A549 (cell line): ENCODE data around the gene AKAP8L. TPM values are rescaled to one million over a fixed set of nuclear protein-coding genes. Genes with fewer than 3 reads are reported as not detected.

Experiments
- ATAC-seq, 2 experiments: fragments of 200-7000 bp in 1 of 2; fragments of >200 bp in 1 of 2; cut with Nextera tagmentation in 1 of 2; cut with Tn5 transposase in 1 of 2; 3 replicates each; pipeline versions ENCODE4 v1.8.0 to v1.9.1; 2018 to 2020; ENCODE audit warnings: mild to moderate bottlenecking in 1 of 2, moderate library complexity in 1 of 2
- CTCF ChIA-PET: fragments of 300-600 bp; sonication (Branson Sonifier 250); formaldehyde crosslinking; extraction: SDS; loops from one replicate; lab custom pipeline; 2021; ENCODE audit warnings: antibody characterized with exemption, inconsistent platforms; lab: Yijun Ruan, JAX
- POLR2A ChIA-PET: fragments of 350-600 bp; formaldehyde crosslinking; extraction: SDS; loops from one replicate; lab custom pipeline; 2021; ENCODE audit warnings: antibody characterized with exemption, inconsistent platforms; lab: Yijun Ruan, JAX
- DNase-seq, 2 experiments: peaks; one replicate each; pipeline versions ENCODE4 v3.0.0 to v3.0.0-alpha.2; 2011 to 2016; ENCODE audit warnings: low read depth in 1 of 2, low spot score in 1 of 2
- FAIRE-seq: peaks from 2 replicates; lab custom pipeline; 2011; peaks lifted over from hg19 to GRCh38; lab: Jason Lieb, UNC
- H3K27ac ChIP-seq, 2 experiments: fragments of >200 bp; sonication (Bioruptor Twin); formaldehyde crosslinking; 3 replicates each; pipeline ENCODE4 v1.5.1; 2016 to 2017
- H3K4me1 ChIP-seq: fragments of >200 bp; sonication (Bioruptor Twin); formaldehyde crosslinking; 3 replicates; pipeline ENCODE4 v1.6.1; 2016
- H3K4me2 ChIP-seq: fragments of >200 bp; sonication (Bioruptor Twin); formaldehyde crosslinking; 3 replicates; pipeline ENCODE4 v1.6.1; 2016
- H3K4me3 ChIP-seq: fragments of >200 bp; sonication (Bioruptor Twin); formaldehyde crosslinking; 3 replicates; pipeline ENCODE4 v1.5.1; 2016
- H3K9me3 ChIP-seq: fragments of >200 bp; sonication (Bioruptor Twin); formaldehyde crosslinking; 3 replicates; pipeline ENCODE4 v1.6.1; 2016
- ATOH8 ChIP-seq: fragments of 250-450 bp; sonication (Bioruptor Pico); IDR thresholded peaks from 2 replicates; pipeline ENCODE4 v1.5.0; 2020; ENCODE audit warnings: low read depth, mild to moderate bottlenecking, moderate library complexity
- BCL3 ChIP-seq: fragments of >200 bp; sonication (Bioruptor Twin); formaldehyde crosslinking; IDR thresholded peaks from 3 replicates; pipeline ENCODE4 v1.6.1; 2016
- CBX2 ChIP-seq: fragments of 200-600 bp; sonication (generic); IDR thresholded peaks from 2 replicates; pipeline ENCODE4 v1.6.1; 2016; ENCODE audit warnings: low read depth, mild to moderate bottlenecking, borderline replicate concordance
- EHF ChIP-seq: fragments of 250-450 bp; sonication (Bioruptor Pico); IDR thresholded peaks from 2 replicates; pipeline ENCODE4 v1.5.0; 2020; ENCODE audit warnings: mild to moderate bottlenecking
- EHMT2 ChIP-seq: fragments of 200-600 bp; sonication (generic); IDR thresholded peaks from 2 replicates; pipeline ENCODE4 v1.6.1; 2016; ENCODE audit warnings: antibody characterized with exemption, low read depth, mild to moderate bottlenecking, moderate library complexity
- ELK1 ChIP-seq: fragments of 150-350 bp; IDR thresholded peaks from 2 replicates; pipeline ENCODE4 v1.6.1; 2014; ENCODE audit warnings: low read depth, mild to moderate bottlenecking, low read length
- EP300 ChIP-seq, 2 experiments: fragments of >200 bp; sonication (Bioruptor Twin); formaldehyde crosslinking; IDR thresholded peaks; 2 replicates in 1 of 2; 3 replicates in 1 of 2; pipeline ENCODE4 v1.6.1; 2016 to 2017
- ESRRA ChIP-seq: fragments of 150-350 bp; IDR thresholded peaks from 2 replicates; pipeline ENCODE4 v1.6.1; 2014; ENCODE audit warnings: mild to moderate bottlenecking, low read length, borderline replicate concordance
- FOSL2 ChIP-seq, 2 experiments: fragments of 450-650 bp in 1 of 2; fragments of >200 bp in 1 of 2; sonication (Bioruptor Twin) in 1 of 2; formaldehyde crosslinking; IDR thresholded peaks; 2 replicates each; pipeline versions ENCODE4 v1.5.0 to v1.6.1; 2016 to 2020; ENCODE audit warnings: mild to moderate bottlenecking in 1 of 2, moderate library complexity in 1 of 2
- FOXS1 ChIP-seq: fragments of 250-450 bp; sonication (Bioruptor Pico); IDR thresholded peaks from 2 replicates; pipeline ENCODE4 v1.5.0; 2020; ENCODE audit warnings: mild to moderate bottlenecking, moderate library complexity
- GATA3 ChIP-seq: IDR thresholded peaks from 2 replicates; pipeline ENCODE4 v1.6.1; 2012; ENCODE audit warnings: borderline replicate concordance
- HEYL ChIP-seq: fragments of 250-450 bp; sonication (Bioruptor Pico); IDR thresholded peaks from 2 replicates; pipeline ENCODE4 v1.8.0; 2021; ENCODE audit warnings: mild to moderate bottlenecking, moderate library complexity
- HMGXB4 ChIP-seq: fragments of 250-450 bp; sonication (Bioruptor Pico); IDR thresholded peaks from 2 replicates; pipeline ENCODE4 v1.5.0; 2021; ENCODE audit warnings: mild to moderate bottlenecking, moderate library complexity, borderline replicate concordance
- HOXB13 ChIP-seq: fragments of 250-450 bp; sonication (Bioruptor Pico); IDR thresholded peaks from 2 replicates; pipeline ENCODE4 v1.5.0; 2020; ENCODE audit warnings: low read depth, mild to moderate bottlenecking, moderate library complexity
- HOXB5 ChIP-seq: fragments of 250-450 bp; sonication (Bioruptor Pico); IDR thresholded peaks from 2 replicates; pipeline ENCODE4 v1.5.0; 2020; ENCODE audit warnings: mild to moderate bottlenecking, moderate library complexity
- KDM5A ChIP-seq: fragments of 200-600 bp; sonication (generic); IDR thresholded peaks from 2 replicates; pipeline ENCODE4 v1.6.1; 2016; ENCODE audit warnings: antibody characterized with exemption, mild to moderate bottlenecking
- NPAS2 ChIP-seq: fragments of 250-450 bp; sonication (Bioruptor Pico); IDR thresholded peaks from 2 replicates; pipeline ENCODE4 v1.8.0; 2022; ENCODE audit warnings: mild to moderate bottlenecking, moderate library complexity, borderline replicate concordance
- PBX3 ChIP-seq: IDR thresholded peaks from 2 replicates; pipeline ENCODE4 v1.6.1; 2012
- RNF2 ChIP-seq: fragments of 200-600 bp; sonication (generic); IDR thresholded peaks from 2 replicates; pipeline ENCODE4 v1.6.1; 2016; ENCODE audit warnings: low read depth, mild to moderate bottlenecking, antibody characterized with exemption, moderate library complexity, borderline replicate concordance
- TFCP2L1 ChIP-seq: fragments of 250-450 bp; sonication (Bioruptor Pico); IDR thresholded peaks from 2 replicates; pipeline ENCODE4 v1.5.0; 2021; ENCODE audit warnings: mild to moderate bottlenecking
- TP53 ChIP-seq: fragments of 250-450 bp; sonication (Bioruptor Pico); IDR thresholded peaks from 2 replicates; pipeline ENCODE4 v1.5.0; 2021; ENCODE audit warnings: mild to moderate bottlenecking, moderate library complexity
- USF2 ChIP-seq: fragments of 450-650 bp; IDR thresholded peaks from 2 replicates; pipeline ENCODE4 v1.6.1; 2014; ENCODE audit warnings: antibody characterized with exemption
- ZC3H11A ChIP-seq: fragments of 450-650 bp; IDR thresholded peaks from 2 replicates; pipeline ENCODE4 v1.6.1; 2014; ENCODE audit warnings: antibody characterized with exemption, mild to moderate bottlenecking
- ZNF302 ChIP-seq: fragments of 250-450 bp; sonication (Bioruptor Pico); IDR thresholded peaks from 2 replicates; pipeline ENCODE4 v1.9.0; 2021; ENCODE audit warnings: inconsistent platforms, mild to moderate bottlenecking, moderate library complexity
- WGBS: methylation state at CpG from one replicate; pipeline ENCODE4 v1.1.6; 2017; ENCODE audit errors: missing lambda C conversion rate; 5-methylcytosine and 5-hydroxymethylcytosine counted together
- polyA plus RNA-seq, 4 experiments: library from polyadenylated mRNA; depleted of rRNA in 3 of 4; stranded (reverse); fragments of >200 nt; fragmentation: RNase III in 1 of 4; extraction: RNeasy Plus Mini Kit Qiagen cat#74134 plus additional on column Dnase treatment in 1 of 4; gene quantifications; 2 replicates in 3 of 4; 3 replicates in 1 of 4; pipeline ENCODE4 v1.2.3, GENCODE V29; 2011 to 2017

AKAP8L gene
- polyA plus RNA-seq, 2 of the 4 experiments (the other 2 are of a cell fraction): 28.4 to 42.9 TPM

GRCh38 chr19:15394426-15394825, 24.4 kb downstream of the AKAP8L start:
- DNase-seq (no peak), FAIRE-seq (no peak), ATAC-seq (no peak)
- WGBS: 96% methylated on average over 5 of the region's 5 CpGs
- Histone ChIP-seq H3K9me3 (no peaks in the 10 kb centered on the region), H3K4me3 (no peak overlapping the region), H3K27ac (no peak overlapping the region), H3K4me2 (no peak overlapping the region), H3K4me1 (peaks cover 8% of the 10 kb centered on the region; the same call in 1 of the 3 replicates)
- TF ChIP-seq RNF2: no peak
- TF ChIP-seq KDM5A: no peak
- no peak for TF ChIP-seq HOXB13 (CRISPR knock-in tag)
- no peak for TF ChIP-seq EHF (CRISPR knock-in tag)
- TF ChIP-seq ATOH8 (CRISPR knock-in tag): no peak
- TF ChIP-seq ELK1: no peak
- TF ChIP-seq GATA3: no peak
- no peak for TF ChIP-seq BCL3
- no peak for TF ChIP-seq FOSL2 (IDR thresholded peaks at IDR 0.05)
- no peak for TF ChIP-seq FOSL2 (CRISPR knock-in tag; IDR thresholded peaks at IDR 0.05)
- TF ChIP-seq HEYL: no peak
- TF ChIP-seq PBX3: no peak
- TF ChIP-seq TP53: no peak
- no peak for TF ChIP-seq FOXS1 (CRISPR knock-in tag)
- TF ChIP-seq ZNF302 (CRISPR knock-in tag): no peak
- CTCF ChIA-PET: no interaction called here
- POLR2A ChIA-PET: no interaction called here

GRCh38 chr19:15393963-15394362, 24.8 kb downstream of the AKAP8L start:
- H3K4me2 ChIP-seq: no peak overlapping the region
- no peak for ATAC-seq
- no peak overlapping the region for H3K4me3 ChIP-seq
- FAIRE-seq: no peak
- H3K4me1 ChIP-seq: peaks cover 8% of the 10 kb centered on the region; the same call in 1 of the 3 replicates
- H3K9me3 ChIP-seq: no peaks in the 10 kb centered on the region
- POLR2A ChIA-PET: no interaction called here
- DNase-seq: no peak
- TF ChIP-seq HOXB5 (CRISPR knock-in tag) (no peak), EHMT2 (no peak), TFCP2L1 (CRISPR knock-in tag) (no peak), RNF2 (no peak), USF2 (no peak), ZC3H11A (no peak), HMGXB4 (CRISPR knock-in tag) (no peak), ATOH8 (CRISPR knock-in tag) (no peak), ESRRA (no peak), PBX3 (no peak), NPAS2 (CRISPR knock-in tag) (no peak), EP300 (IDR thresholded peaks at IDR 0.05) (no peak), CBX2 (no peak)
- no peak overlapping the region for H3K27ac ChIP-seq
- CTCF ChIA-PET: no interaction called here
